GM18907 (cell line): ENCODE data around the gene PIGC.
"Not testable (repeated sequence)": the region's sequence is repeated elsewhere in the genome, so short reads cannot be mapped to it uniquely, and the experiment has no call there.

ENCODE experiments used
- ATAC-seq: cut with Tn5 transposase; IDR thresholded peaks from one replicate; pipeline ENCODE4 v1.9.1; 2021; ENCODE audit warnings: mild to moderate bottlenecking, moderate library complexity; ENCODE audit not compliant: unreplicated experiment

Gene PIGC

GRCh38 chr1:172467446-172467845, 23.6 kb upstream of the PIGC start:
- ATAC-seq: no peak

GRCh38 chr1:172466795-172467407, 23.0 kb upstream of the PIGC start:
- no peak for ATAC-seq

- ATAC-seq: no peak
Measured at GRCh38 chr1:172465617-172466016, 21.7 kb upstream of the PIGC start.

GRCh38 chr1:172460887-172461315, 17.0 kb upstream of the PIGC start:
- no peak for ATAC-seq

- ATAC-seq: no peak
Measured at GRCh38 chr1:172460177-172460576, 16.3 kb upstream of the PIGC start.

- no peak for ATAC-seq
Measured at GRCh38 chr1:172457479-172458130, 13.7 kb upstream of the PIGC start.

- ATAC-seq: no peak
Measured at GRCh38 chr1:172456344-172456769, 12.5 kb upstream of the PIGC start.

DNA sequence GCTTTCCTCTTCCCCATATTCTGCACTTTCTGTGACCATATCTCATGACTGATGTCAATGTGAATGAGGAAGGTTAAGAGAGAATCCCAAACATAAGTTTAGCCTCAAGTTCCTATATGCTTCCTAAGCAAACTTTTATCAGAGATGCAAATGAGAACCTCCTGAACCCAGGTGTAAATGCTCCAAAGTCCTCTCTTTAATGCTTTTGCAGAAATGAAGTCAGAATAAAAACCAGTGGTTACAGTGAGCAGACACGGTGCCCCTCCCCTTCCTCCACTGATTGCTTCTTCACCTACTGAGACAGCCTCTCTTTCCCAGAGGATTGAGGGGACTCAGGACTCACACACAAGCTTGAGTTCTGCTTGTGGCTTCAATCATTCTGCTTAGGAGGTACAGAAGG, 11.6 kb upstream of the PIGC start:
- ATAC-seq: no peak

GRCh38 chr1:172453607-172454006, 9.7 kb upstream of the PIGC start:
- no peak for ATAC-seq

DNA sequence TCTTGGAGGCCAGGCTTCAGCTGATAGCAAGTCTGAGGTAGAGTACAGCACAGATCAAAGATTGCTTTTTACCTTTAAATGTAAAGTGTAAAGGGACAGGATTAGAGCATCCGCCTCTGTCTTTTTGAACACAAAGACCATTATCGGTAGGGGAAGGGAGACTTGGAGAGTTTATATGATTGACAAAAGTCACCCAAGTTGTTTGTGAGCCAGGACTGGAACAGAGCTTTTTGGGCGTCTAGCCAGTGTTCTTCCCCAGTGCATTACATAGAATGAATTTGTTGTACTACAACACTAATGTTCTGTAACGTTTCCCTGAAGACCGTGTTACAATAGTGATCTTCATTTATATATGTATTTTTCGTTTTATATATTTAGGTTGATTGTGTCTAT, 9.3 kb upstream of the PIGC start:
- no peak for ATAC-seq

- no peak for ATAC-seq
Measured at GRCh38 chr1:172452536-172453152, 8.8 kb upstream of the PIGC start.

DNA sequence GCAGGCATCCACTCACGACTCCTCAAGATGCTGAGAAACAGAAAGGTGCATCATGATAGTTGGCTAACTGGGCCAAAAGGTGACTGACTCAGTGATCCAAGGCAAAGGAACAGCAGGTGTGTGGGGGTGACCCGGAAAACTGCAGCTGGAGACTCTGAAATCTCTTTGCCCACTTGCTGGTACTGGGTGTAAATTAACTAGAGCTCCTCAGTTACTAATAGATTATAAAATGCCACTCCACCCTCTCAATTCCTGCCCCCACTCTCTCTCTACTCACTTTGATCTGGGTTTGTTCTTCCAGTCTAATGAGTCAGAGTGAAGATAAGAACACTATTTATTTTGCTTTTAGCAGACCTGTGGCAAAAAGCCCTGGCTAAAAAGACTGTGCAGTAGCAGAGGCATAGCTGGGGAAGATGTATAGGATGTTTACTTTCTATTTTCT, 7.2 kb upstream of the PIGC start:
- ATAC-seq: no peak

DNA sequence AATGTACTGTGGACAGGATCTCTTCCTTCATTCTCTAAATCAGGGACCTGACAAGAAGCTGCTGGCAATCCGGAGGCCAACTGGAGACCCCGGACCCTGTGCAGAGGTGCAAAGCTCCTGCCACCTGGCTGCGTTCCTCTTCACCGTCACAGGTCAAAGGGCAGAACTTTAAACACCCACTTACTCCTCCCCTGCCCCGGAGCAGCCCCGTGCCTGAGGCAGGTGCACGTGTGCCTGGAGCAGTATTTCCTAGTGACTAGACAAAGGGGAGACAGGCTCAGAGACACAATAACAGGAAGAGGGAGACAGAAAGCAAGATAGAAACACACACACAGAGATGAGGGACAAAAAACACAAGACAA, 6.6 kb upstream of the PIGC start:
- no peak for ATAC-seq

GRCh38 chr1:172449585-172450523, 6.0 kb upstream of the PIGC start:
- peak; percentile 89 for ATAC-seq

DNA sequence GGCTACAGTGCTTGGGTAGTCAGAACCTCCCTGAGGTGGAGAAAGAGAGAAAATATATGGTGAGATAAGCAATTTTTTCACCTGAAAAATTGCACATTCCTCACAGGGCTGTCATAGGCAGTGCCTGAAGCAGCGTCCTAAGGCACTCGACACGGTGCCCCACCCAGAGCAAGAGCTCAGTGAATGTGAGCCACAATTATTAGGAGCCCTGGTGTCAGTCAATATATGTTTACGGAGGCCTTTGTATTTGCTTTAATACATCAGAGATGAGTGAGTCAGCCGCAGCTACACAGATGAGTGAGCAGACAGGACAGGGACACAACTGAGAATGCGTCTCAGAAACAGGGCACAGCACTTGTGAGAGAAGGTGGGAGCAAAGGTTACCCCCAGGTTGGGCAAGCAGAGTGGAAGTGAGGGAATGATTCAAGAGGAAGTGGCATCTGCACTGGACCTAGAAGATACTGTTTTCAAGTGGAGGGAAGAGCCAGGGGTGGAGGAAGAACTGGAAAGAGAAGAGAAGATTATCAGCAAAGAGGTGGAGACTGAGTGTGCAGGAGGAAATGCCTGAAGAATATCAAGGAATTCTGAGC, 5.2 kb upstream of the PIGC start:
- ATAC-seq: no peak

DNA sequence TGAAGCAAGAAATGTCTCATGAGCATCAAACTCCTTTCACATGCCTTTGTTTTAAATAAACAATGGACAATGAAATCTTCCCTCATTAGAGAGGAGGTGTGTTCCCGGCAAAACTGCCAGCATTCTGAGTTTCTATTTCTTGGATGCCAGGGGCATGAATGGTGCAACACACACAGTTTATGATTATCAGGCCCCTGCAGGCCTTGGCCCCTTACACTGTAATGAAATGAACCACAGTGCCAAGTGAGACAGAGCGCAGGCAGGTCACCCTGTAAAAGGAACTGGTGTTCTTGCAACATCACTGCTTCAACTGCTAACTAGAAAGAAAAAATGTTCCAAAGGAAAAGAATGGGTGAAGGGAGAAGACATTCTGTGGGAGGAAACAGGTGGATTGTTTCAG, 3.8 kb upstream of the PIGC start:
- ATAC-seq: no peak

DNA sequence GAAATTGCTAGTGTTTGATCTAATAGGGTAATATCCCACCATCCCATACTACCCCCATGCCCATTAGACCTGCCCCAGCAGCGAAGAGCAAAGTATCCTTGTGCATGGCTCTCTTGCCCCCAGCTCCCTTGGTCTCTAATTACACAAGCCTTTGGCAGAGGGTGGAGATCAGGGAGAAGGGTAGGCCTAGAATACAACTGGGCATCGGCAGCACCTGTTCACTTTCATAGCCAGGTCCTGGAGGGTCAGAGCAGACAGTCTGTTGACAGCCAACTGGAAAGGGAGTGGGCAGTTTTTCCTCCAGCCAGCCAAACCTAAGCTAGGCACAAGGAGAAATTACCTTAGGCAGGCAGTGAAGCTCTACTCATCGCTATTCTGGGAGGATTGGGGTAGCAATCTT, 2.7 kb upstream of the PIGC start:
- ATAC-seq: no peak

DNA sequence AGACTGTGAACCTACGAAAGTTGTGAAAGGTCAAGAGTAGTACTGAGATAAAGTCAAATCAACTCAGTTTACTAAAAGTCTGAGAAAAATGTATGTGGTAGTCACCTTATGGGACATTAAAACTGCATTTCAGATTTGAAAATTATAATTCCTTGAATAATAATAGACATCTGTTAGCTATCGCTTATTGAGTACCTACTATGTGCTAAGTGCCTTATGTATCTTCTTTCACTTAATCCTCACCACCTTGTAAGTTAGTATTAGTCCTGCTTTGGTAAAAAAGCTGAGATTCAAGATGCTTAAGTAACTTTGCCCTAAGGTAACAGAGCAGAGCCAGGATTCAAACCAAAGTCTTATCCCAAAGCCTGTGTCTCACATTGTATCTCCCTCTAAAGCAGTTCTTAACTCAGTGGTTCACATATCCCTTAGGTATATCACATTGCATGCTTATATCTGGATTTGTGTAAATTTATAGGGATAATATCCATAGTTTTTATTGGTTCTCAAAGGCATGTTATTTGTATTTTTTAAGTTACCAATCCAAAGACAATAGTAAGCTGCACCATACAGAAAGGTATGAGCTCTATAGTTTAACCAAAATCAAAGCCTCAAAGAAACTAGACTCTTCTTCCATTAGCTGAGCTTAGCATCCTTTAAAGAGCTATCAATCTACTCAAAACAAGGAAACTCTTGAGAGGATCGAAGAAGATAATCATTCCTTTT, 865 bp downstream of the PIGC start:
- ATAC-seq: no peak

GRCh38 chr1:172442404-172442803, 1.5 kb downstream of the PIGC start:
- ATAC-seq: no peak

- ATAC-seq: not testable (repeated sequence)
Measured at GRCh38 chr1:172437183-172437582, 6.7 kb downstream of the PIGC start.
